ENCODE data around the gene EBF3.

Gene EBF3

DNA sequence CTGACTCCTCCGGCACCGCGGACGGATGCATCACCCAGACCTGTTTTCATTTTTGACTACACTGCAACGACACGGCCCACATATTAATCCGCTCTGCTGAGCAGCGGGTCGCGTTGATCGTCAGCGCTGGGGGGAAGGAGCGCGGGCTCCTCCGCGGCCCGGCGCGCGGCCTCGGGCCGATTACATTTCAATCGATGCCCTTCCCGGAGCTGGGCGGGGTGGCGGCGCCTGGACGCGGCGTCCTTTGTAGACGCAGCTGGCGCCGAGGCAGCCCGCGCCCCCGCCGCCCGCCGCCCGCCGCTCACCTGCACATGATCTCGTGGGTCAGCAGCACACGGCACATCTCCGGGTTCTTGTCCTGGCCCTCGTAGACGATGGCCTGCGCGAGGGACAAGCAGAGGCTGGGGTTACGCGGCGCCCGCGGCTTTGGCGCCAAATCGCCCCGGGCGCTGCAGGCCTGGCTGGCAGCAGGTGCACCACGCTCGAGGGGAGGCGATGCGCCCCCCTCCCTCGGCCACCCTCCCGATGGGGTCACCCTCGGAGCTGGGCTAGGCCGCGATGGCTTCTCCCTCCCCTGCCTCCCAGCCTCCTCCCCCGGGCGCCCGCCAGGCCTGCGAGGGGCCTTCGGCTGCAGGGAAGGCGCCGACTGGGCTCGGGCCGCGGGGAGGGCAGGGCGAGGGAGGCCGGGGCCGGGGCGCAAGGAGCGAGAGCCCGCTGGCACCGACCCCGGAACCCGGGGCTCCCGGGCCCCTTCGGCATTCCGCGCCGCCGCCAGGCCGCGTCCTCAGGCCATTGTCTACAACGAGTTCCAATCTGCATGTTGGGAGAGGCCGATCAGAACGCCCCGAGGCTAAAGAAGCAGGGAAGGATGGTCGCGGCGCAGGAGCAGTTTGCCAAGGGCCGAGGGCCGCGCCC lies 5.2 kb downstream of the EBF3 start:
- no peak for DNase-seq (ENCODE audit: low read depth in 2 of 2)

DNA sequence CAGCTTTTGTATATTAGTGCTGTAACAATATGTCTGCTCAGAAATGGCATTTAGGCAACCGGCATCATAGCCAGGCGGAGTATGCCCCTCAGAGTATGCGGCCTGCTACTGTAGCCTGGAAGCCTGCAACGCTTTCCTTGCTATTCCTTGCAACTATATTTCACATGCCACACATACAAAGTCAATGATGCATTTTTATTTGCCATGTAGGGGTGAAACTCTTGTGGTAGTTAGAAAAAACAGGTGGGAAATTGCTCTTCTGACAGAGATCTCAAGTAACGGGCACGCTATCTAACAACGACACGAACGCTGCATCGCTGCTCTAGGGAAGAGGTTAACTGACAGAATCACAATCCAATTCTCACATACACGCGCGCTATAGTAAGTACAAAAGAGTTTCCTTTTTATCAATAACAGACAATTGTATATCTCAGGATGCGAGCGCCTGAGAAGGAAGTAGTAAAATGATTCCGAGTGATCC lies 5.9 kb downstream of the EBF3 start:
- DNase-seq (ENCODE audit: low read depth in 2 of 2) = no peak

DNA sequence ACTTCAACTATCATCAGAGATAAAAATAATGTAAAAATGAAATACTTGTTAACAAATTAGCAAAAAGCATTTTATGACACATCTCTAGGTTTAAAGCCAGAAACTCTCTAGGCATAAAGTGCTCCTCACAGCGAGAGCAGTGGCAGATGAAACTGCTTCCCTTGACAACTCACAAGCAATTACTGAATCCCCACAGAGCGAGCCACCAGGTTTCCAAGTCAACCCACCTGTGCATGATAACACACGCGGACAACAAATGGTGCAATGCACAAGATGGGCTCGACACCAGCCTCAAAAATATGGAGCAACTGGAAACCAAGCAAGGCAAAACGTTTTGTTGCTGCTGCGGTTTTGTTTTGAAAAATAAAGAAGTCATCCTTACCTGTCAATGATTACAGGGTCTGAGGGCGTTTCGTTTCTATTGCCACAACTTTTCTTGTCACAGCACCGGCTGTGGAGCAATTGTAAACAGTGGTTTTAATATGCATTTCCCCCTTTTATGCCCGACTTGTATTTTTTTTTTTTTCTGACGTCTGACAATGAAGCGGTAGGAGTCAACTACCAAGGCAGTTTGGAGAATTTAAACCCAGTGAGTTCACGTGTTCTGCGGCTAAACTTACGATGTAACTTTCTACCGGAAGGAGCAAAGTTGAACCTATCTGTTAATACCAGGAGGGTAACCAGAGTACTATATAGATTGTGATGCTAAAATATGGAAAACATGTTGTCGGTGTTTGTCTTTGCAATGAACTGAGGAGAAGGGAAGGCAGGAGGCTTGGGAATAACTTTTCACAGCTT lies 7.0 kb downstream of the EBF3 start:
- no peak for DNase-seq (ENCODE audit: low read depth in 2 of 2)

DNA sequence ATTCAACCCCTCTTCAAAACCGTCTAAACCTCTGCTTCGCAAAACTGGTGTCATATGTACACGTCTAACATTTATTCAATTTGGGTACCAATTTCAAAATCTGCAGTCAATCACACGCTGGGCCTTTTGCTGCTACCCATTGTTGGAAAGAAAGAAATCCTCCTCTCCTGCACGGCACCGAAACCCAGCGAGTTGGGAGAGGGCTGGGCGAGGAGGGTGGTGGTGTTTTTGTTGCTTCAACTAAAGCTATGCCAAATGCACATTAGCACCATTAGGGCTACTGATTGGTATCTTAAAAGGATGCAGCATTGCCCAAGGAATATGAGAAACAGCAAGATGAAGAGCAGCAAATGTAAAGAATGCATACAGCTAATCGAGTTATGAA lies 7.8 kb downstream of the EBF3 start:
- DNase-seq (ENCODE audit: low read depth in 2 of 2) = no peak

DNA sequence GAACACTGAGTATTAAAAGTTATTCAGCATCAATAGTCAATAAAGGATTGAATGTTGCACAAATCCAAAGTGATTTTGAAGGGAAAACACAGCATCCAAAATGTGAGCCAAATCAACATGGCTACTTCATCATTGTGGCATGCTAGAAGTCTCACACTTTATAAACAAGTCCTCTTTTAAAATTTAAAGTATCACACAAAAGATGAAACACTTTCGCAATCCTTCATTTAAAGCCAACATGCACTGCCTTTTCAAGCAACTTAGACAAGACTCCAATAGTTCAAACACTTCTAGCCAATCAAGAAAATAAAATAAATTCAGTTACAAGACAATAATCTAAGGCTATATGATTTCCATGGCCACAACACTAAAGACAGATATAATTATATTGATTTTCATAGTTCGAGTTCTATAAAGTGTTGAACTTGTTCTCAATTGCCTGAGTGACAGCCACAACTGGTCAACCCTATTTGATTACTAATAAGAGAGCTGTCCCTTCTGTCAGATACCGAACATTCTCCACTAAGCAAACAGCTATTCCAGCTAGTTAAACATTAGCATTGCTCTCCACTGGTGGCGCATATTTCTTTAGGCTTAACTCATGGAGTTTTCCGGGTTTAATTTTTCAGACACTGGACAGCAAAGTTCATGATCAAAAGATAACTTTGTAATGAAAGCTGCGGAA lies 8.3 kb downstream of the EBF3 start:
- no peak for DNase-seq (ENCODE audit: low read depth in 2 of 2)

DNA sequence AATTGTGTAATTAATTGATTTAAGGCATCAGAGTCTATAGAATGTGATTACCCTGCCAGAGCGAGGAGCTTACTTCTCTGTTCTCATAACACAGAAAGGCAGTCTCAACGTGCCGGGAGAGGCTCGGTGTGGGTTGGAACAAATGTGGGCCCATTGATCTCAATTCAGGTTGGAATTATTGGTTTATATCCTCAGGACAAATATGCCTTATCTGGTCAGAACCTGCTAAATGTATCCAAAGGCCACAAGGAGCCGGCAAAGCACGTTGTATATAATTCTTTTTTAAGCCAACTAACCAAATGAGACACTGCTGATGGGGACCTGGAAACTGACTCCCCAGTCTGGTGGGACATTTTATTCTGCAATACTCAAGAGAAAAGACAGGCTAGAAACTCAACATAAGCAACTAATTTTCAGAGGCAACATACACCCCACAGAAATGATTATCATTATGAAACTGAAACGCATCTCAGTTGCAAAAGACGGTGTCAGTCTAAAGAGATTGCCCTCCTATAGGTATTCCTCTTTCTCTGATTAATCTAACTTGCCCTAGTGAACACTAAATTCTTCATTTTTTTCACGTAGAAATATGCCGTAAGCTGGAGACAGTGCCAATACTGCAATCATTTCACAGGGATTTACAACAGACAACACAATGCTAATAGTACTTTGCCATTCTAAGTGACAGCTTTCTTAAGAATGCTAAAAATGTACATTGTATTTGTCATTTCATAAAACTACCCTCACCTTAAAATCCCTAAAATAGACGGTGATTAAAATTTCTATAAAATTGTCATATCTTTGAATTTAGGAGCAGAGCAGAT lies 9.4 kb downstream of the EBF3 start:
- no peak for DNase-seq (ENCODE audit: low read depth in 2 of 2)

DNA sequence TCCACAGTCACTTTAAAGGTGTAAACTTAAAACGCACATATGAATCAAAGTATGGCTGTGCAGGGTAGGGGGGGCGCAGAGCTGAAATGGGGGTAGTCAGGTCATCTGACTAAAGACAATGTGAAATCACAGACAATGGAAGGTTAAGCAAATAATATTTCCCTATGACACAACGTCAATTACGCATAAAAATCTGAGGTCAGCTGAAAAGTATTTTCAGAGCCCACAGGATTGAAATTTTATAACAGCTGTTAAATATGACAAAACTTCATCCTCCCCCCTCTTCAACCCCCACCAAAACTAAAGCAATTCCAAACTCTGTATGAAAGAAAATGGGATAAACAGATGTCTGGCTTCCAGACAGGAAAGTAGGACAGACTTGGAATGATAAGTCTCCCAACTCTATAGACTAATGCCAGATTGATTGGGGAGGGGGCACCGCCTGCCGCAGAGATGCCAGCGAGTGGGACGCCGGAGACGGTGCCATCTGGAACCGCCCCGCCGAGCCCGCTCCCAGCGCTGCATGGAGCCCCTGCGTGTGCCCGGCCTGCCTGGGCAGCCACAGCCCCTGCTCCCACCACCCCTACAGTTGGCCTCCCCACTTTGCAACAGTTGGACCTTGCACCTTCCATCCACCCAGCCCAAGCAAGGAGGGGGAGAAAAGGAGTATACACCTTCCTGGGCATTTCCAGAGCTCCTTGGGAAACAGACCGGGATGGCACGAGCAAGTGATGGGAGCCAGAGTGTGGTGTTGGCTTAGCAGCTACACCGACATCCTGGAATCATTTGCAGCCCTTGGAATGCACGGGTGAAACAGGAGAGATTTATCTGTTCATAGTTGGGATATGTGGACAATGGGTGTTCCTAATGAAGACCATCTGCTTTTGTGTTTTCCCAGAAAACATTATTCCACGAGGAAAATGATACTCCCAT lies 10.7 kb downstream of the EBF3 start:
- DNase-seq (ENCODE audit: low read depth in 2 of 2) = no peak

DNA sequence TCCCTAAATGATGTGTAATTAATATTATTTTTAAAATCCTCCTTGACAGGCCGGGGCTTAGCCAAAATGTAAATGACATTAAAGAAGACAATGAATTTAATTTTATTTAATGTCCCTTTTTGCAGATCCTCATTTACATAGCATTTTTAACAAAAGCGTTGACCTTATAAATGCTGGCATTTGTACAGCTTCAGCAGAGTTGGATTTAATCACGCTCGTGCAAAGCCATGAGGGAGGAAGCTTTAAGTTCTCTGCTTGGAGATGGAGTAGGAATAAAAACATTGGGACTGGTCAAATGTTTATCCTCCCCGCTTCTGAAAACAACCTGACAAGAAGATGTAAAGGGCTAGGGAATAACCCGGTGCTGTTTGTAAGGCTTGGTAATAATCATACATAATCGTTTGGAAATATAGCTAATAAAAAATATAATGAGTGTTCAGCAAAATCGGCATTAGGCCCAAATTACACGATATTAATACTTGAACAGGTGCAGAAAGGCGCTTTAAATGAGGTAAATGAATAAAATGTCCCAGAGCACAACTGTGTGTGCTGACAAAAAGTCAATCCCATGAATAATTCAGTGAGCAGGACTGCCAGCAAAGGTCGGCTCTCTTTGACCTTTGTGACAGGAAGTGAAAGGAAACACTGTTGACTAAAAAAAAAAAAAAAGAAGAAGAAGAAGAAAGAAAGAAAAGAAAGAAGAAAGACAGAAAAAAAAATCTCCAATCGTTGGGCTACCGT lies 11.5 kb downstream of the EBF3 start:
- DNase-seq (ENCODE audit: low read depth in 2 of 2) = no peak

DNA sequence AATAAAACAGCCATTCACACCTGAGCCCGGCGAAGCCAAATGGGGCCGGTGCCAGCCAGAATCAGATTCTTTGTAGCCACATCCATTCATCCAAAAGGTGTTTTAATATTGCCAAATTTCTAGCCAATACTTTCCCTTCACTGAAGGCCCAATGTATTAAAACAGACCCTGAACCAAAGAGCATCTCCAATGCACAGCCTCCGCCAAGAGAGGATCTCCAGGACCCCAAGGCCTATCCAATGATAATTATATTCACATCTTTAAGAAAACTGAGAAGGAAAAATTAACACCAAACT lies 12.2 kb downstream of the EBF3 start:
- DNase-seq (ENCODE audit: low read depth in 2 of 2) = no peak

DNA sequence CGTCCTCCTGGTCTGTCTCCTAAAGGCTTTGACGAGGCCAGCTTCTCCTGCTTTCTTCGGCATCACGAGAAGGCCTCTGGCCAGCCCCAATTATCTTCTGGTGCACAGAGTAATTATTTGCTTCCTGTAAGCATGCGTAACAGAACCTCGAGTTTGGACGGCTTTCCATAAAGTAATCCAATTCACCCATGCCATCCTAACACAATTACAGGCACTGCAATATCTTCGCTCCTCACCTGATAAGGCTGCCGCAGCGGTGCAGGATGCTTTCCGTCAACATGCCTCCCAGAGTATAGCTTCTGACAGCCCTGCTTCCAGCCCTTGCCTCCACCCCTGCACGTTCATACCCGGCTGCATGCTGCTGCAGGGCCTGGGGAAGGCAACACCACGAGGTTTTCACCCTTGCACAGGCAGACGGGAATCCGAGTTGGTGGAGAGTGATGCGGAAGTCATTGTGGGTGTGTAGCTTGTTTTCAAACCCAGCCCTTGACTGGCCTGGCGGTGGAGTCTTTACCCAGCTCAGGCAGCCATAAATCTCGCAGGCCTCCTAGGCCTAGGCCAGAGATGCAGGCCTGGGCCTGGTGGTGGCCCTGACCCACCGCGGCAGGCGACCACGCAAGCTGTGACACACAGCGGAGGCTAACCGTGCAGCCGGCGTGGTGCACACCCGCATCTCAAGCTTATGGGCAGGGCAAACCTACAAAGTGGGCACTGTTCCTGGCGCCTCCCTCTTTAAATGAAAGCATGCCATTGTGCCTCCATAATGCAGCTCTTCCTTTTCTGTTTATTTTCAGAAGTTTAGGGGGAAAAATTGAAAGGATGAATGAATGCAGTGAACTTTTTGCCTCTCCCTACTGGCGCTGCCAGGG lies 12.7 kb downstream of the EBF3 start:
- no peak for DNase-seq (ENCODE audit: low read depth in 2 of 2)

DNA sequence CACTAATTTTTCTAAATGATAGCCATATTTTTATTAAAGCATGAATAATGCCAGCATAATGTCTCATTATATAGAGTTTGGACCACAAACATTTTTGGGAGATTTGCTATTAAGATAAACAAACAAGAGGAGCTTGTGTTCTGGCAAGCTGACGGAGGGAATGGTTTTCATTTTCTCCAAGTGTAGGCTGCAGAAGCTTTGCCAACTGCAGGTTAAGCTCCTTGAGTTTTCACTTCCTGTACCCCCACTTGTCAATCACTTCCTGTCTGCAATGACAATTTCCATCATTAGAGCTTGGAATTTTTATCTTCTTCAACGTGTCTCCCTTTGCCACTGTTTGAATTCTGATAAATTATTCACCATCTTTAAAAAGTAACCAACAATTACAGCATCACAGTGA lies 13.4 kb downstream of the EBF3 start:
- no peak for DNase-seq (ENCODE audit: low read depth in 2 of 2)

DNA sequence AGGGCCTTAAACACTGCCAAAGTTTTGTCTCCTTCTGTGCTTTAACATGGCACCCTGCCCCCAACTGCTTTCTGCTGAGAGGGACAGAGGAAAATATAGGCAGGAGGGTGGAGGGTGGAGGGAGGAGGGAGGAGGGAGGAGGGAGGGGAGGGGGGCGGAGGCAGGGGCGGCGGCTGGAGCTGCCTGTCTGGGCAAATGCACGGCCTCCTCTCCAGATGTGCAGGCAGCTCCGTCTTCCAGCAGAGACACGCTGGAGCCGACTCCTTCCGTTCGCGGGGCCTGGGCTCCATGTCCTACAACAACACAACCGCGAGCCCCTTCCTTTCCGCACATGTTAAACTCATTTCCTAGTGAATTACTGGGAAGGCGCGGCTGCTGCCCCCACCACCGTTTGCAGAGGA lies 14.2 kb downstream of the EBF3 start:
- DNase-seq (ENCODE audit: low read depth in 2 of 2) = no peak

DNA sequence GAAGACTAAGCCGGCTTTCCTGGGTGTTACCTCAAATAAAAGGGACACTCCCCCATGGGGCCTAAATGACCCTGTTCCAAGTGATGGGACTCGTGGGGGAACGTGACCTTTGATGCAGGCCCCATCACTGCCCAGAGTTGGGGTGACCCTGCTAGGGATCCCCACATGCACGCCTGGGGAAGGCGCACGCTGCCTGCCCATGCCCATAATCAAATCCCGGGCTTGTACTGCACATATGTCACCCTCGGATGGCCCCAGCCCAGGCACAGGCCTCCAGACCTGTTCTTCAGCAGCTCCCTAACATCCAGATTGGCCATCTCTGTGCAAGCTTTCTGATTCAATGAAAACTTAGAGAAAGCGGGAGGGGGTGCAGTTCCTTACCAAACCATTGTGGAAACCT lies 14.7 kb downstream of the EBF3 start:
- DNase-seq (ENCODE audit: low read depth in 2 of 2) = no peak

DNA sequence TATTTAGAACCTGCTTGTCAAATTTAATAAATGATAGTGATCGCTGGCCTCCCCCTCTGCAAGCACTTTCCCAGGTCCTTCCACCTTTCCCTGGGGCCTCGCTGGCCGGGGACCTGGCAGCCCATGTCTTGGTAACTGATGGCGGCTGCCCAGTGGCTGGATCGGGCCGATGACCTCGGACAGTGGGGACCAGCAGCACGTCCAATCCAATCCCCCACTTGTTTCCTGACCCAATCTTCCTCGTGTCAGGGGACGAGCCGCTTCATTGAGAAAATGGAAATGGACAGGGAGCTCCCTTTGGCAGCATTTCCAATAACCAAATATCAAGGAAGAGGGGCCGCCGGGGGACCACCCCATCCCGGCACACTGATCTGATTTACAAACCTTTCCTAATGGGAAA lies 17.2 kb downstream of the EBF3 start:
- no peak for DNase-seq (ENCODE audit: low read depth in 2 of 2)

DNA sequence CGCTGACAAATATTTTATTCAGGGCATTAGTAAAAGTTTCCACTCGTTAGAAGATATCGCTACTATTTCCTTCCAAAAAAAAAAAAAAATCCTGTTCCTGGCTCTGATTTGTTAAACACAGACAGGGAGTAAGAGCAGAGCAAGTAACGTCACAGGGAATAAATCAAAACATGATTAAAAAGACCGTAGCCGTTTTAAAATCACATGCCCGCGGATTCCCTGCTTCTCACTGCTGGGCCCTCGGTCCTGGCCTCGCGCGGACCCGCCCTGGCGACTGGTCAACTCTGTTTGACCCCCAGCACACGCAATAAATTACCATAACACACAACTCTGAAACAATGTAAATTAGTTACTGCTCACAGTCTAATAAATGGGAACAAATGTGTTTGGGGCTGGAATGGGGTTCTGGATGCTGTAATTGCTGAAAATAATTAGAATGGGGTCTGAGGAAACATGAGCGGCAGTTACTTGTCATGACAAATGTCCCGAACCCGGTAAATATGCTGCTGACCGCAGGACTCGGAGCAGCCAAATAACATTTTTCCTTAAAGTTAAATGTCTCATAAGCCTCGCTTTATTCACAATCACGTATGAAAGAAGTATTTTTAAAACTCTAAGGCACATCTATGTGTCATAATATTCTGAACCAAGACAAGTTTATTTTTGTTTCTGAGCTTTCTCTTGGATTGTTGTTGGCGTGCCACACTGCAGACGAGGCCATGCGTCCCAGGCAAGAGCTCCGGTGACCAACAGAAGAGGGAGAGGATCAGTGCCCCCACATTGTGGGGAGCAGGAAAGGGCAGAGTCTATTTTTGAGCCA lies 17.9 kb downstream of the EBF3 start:
- no peak for DNase-seq (ENCODE audit: low read depth in 2 of 2)

DNA sequence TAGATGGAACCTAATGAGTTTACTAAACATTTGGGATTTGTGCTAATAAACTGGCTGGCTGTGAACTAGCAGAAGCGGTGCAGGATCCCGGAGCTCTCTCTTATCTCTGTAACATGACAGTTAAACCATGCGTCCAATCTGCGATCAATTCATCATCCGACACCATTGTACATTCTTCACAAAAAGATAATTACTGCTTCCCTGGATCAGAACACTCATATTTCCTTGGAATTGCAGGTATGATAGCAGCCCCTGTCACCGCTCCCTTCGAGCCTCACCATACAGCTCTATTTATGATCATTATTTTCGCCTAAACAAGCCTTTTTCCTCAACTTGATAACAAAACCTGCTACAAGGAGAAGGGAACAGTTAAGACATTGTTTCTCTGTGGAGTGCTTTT lies 18.5 kb downstream of the EBF3 start:
- DNase-seq (ENCODE audit: low read depth in 2 of 2) = no peak

DNA sequence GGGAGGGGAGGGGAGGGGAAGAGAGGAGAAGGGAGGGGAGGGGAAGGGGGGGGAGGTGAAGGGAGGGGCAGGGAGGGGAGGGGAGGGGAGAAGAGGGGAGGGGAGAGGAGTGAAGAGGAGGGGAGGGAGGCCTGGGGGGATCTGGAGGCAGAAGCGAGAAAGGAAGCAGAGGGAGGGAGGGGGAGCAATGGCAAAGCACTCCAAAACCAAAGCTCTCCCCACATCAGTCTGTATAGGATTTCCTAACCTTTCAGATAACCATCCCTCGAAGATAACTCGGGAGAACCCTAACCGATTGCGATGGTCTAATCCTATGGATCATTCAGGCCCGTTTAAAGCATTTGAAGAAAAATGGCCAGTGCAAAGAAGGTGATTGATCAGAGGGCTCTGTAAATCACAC lies 19.0 kb downstream of the EBF3 start:
- no peak for DNase-seq (ENCODE audit: low read depth in 2 of 2)

DNA sequence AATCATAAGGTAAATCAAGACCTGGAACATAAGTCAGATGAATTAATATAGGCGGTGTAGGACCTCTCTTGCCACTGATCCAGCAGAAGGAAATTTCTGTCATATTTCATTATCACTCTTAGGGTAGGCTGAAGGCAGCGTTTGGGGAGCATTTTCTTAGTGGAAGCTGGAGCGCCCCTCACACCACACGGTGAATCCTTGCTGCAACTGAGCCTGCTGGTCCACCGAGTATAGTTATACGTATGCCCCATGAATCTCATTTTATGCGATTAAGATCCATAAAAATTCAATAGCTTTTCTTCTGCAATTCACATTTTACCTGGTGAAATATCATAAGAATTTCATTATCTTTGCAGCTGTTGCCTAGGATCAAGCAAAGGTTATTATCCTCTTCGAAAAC lies 19.6 kb downstream of the EBF3 start:
- DNase-seq (ENCODE audit: low read depth in 2 of 2) = no peak
